GM13976 (cell line): ENCODE results near the gene PKN3.

ENCODE experiments used
- DNase-seq: peaks from one replicate; pipeline ENCODE4 v3.0.0; 2012; ENCODE audit warnings: low spot score
- in situ Hi-C: fragments of 300-500 bp; cut with MboI; formaldehyde crosslinking; loops from one replicate; pipeline ENCODE4 v1.12.0; 2022; ENCODE audit warnings: low sequenced_read_pairs, mixed read lengths, inconsistent platforms; ENCODE audit not compliant: unreplicated experiment
- TF ChIP-seq, protein P1 (sequence below): IDR thresholded peaks from 2 replicates; pipeline ENCODE4 v1.5.1; 2012; ENCODE audit warnings: borderline replicate concordance, mild to moderate bottlenecking; ENCODE audit not compliant: insufficient read depth; ENCODE audit errors: extremely low read depth, missing control alignments, control extremely low read depth

The PKN3 gene

DNA sequence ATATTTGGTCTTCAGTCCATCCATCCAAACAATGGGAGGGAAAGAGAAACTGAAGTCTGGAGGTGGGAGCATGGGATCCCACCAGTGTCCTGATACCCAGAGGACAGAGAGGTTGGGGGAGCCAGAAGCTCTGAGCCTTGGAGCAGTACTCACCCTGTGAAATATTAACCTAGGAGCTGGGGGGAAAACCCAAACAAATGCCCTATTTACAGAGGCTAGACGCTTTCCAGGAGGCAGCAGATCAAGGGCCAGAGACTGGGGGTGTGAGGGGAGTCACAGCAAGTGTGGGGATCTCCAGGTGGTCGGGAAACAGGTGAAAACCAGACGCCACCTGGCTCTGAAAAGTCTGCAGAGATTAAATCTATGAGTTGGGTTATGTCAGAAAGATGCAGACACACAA, 63.2 kb downstream of the PKN3 start:
- TF ChIP-seq, protein P1, sequence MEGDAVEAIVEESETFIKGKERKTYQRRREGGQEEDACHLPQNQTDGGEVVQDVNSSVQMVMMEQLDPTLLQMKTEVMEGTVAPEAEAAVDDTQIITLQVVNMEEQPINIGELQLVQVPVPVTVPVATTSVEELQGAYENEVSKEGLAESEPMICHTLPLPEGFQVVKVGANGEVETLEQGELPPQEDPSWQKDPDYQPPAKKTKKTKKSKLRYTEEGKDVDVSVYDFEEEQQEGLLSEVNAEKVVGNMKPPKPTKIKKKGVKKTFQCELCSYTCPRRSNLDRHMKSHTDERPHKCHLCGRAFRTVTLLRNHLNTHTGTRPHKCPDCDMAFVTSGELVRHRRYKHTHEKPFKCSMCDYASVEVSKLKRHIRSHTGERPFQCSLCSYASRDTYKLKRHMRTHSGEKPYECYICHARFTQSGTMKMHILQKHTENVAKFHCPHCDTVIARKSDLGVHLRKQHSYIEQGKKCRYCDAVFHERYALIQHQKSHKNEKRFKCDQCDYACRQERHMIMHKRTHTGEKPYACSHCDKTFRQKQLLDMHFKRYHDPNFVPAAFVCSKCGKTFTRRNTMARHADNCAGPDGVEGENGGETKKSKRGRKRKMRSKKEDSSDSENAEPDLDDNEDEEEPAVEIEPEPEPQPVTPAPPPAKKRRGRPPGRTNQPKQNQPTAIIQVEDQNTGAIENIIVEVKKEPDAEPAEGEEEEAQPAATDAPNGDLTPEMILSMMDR, result no peak
- DNase-seq, result no peak
- in situ Hi-C loops, result no loop called here

DNA sequence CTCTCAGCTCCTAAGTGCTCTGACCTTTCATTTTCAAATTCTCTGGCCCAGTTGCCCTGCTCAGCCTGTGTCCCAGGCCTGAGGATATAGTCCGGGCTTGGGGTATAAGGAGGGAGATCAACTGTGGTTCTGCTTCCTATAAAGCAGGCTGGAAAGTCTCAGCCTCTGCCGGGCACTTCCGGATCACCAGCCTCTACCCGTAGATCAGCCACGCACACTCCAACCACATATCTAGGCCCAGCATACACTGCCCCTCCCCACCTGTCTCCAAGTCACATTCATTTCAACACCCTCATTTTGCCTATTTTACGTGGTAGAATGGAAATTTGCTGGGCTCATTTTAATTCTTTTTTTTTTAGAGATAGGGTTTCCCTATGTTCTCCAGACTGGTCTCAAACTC, 66.3 kb downstream of the PKN3 start:
- TF ChIP-seq, protein P1, result no peak
- no peak for DNase-seq
- in situ Hi-C loops, result no loop called here
